GM21360 (cell line): ENCODE measurements around the gene GNAO1.

Source experiments
- ATAC-seq: cut with Tn5 transposase; IDR thresholded peaks from one replicate; pipeline ENCODE4 v1.9.1; 2021; ENCODE audit warnings: mild to moderate bottlenecking, moderate library complexity; ENCODE audit not compliant: unreplicated experiment

The GNAO1 gene

GRCh38 chr16:56191156-56191815 lies at the start of gene GNAO1:
TSS of gene GNAO1 (plus strand) at chr16:56191489. CDS start at chr16:56192236, 747 bp downstream.
- ATAC-seq: peak; percentile 49

DNA sequence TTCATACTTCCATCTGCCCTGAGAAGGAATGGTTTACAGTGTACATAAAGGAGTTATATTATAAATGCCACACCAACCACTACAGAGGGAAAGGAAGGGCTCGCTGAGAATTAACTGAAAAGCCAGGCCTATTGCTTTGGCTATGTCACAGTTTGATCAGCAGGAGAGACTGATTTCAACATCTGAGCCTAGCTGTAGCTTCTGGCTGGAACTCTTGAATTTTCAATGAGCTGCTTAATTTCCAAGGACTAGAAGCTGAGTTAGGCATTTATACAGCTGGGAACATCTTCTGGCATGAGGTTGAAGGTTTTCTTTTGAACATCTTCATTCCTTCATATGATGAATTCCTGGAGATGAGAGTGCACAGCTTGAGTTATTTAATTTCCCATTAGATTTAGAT lies 47.6 kb upstream of the GNAO1 start:
- ATAC-seq: no peak

GRCh38 chr16:56145369-56145768 lies 45.9 kb upstream of the GNAO1 start:
- no peak for ATAC-seq

DNA sequence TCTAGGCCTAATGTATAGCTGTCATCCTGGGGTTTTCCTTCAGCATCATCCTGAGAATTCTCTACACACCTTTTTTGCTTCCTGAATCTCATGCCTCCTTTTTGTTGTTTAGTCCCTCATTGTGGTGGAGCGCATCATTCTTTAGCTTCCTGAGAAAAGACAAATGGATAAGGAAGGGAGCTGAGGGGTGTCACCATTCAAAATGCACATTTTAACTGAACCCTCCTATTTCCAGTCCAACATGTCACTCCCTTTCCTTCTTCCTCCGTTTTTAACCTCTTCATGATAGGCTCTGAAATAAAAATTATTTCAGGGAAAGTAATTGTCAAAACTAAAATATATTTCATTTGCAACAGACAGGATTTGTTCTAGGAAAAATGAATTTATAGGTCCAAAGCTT lies 39.7 kb upstream of the GNAO1 start:
- no peak for ATAC-seq

DNA sequence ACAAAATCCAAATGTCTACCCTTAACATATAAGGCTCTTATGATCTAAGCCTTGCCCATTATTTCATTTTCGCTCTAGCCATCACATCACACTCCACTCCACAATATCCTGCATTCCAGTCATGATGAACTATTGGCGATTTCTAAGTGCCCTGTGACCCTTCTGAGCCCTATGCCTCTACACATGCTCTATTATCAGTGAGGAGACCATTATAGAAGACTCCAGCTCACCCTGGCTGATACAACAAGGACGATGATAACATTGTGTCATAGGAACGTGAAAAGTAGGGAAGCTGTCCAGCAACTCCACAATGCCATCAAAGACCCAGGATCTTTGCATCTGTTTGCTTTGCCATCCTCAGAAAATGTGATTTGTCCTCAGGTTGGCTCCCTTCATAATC lies 29.6 kb upstream of the GNAO1 start:
- no peak for ATAC-seq

- ATAC-seq: no peak
Observed at GRCh38 chr16:56163089-56163488, 28.2 kb upstream of the GNAO1 start.

- peak; percentile 67 for ATAC-seq
Observed at GRCh38 chr16:56163938-56164337, 27.4 kb upstream of the GNAO1 start.

DNA sequence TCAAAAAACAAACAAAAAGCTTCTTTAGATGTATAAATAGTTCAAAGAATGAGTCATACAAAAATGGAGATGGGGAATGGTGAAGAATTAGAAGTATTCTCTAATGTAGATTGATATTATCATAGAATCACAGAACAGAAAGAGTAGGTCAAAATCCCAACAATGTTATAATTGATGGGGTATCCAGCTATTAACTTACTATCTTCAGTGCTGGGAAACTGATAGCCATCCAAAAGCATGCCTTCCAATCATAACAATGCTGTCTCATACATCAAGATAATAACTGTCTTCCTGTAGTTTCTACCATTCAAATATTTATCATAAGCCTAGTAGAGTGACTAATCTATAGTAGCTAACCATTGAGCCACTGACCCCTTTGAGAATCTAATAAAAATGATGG lies 26.7 kb upstream of the GNAO1 start:
- ATAC-seq: no peak

GRCh38 chr16:56174411-56174810 lies 16.9 kb upstream of the GNAO1 start:
- ATAC-seq: no peak

GRCh38 chr16:56181401-56181800 lies 9.9 kb upstream of the GNAO1 start:
- ATAC-seq: no peak

DNA sequence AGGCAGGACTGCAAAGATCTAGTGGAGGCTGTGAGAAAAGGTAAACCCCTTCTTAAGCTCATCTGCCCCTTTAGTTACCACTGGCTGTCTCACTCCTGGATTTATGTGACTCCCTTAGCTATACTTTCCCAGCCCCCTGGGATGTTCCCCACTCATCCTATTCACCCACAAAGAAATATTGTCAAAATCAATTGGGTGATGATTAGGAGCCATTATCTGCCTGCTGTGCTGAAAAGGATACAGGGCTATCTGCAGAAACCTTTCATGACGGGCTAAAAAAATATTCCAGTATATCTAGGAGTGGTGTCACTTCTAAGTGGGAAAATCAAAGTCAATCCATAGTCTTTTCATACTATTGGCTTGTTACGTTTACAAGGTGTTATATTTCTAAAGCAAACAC lies 8.0 kb upstream of the GNAO1 start:
- no peak for ATAC-seq

DNA sequence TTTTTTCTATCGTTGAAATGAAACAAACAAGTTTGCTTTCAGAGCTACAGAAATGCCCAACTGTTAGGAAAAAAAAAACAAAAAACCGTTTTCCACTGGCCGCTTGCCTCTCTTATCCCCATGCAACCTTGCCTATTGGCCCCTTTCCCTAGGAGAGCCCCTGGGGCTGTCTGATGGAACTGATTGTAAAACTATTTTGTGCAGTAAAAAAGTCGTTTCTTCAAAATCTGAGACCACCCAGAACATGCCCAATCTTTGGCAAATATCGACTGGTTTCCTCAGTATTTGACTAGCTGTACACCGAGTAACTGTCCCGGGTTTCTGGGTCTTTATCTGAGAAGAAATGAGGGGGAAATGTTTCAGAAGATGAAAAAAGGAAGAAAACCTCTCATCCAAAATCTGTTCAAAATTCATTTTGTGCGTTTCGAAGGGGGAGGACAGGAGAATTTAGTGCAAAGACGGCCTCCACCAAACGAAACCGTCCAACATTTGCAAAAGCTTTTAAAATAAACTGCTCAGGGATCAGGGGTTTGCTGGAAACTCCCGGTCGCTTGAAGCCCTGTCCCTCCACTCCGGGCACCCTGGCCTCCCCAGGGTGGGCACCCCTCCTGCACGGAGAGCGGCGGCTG lies 1.1 kb upstream of the GNAO1 start:
- no peak for ATAC-seq

- ATAC-seq: peak; percentile 24
Observed at GRCh38 chr16:56190677-56191155, 573 bp upstream of the GNAO1 start.

DNA sequence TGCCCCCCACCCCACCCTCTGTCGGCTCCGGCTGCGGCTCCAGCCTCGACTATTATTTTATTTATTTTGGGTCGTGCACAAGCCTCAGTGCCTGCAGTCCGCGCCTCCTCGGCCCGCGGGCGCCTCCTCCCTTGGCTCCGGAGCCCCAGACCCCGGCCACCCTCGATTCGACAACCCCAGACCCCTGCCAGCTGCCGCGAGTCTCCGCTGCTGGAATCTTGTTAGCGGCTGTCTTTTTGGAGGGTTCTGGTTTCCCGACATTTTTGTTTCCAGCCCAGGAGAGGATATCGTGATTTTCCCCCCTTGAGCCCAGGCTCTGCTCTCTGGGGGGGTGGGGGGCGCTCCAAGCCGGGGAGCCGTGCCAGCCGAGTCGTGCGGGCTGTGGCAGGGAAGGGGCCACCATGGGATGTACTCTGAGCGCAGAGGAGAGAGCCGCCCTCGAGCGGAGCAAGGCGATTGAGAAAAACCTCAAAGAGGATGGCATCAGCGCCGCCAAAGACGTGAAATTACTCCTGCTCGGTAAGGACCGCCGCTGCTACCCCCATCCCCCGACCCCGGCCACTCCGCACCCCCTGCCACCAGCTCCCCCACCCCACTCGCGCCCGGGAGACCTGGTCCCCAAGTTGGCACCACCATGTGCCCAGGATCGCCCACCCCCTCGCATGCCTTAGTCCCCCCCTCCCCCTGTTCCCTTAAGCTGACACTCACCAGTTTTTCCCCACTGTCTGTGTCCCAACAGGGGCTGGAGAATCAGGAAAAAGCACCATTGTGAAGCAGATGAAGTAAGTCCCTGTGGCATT lies 746 bp downstream of the GNAO1 start:
- no peak for ATAC-seq

DNA sequence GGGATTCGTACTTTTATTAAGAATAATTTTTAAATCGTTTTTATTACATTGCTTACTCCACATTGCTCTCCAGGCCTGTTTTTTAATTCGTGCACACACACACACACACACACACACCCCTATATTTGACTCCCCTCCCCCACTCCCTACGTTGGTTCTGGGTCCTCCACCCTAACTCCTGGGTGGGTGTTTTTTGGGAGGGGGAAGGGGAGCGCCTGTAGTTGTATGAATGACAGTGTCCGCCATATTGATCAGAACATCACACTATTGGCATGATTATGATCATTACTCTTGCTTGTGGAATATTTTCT lies 1.3 kb downstream of the GNAO1 start:
- ATAC-seq: no peak

- ATAC-seq: no peak
Observed at GRCh38 chr16:56192986-56193945, 2.0 kb downstream of the GNAO1 start.

DNA sequence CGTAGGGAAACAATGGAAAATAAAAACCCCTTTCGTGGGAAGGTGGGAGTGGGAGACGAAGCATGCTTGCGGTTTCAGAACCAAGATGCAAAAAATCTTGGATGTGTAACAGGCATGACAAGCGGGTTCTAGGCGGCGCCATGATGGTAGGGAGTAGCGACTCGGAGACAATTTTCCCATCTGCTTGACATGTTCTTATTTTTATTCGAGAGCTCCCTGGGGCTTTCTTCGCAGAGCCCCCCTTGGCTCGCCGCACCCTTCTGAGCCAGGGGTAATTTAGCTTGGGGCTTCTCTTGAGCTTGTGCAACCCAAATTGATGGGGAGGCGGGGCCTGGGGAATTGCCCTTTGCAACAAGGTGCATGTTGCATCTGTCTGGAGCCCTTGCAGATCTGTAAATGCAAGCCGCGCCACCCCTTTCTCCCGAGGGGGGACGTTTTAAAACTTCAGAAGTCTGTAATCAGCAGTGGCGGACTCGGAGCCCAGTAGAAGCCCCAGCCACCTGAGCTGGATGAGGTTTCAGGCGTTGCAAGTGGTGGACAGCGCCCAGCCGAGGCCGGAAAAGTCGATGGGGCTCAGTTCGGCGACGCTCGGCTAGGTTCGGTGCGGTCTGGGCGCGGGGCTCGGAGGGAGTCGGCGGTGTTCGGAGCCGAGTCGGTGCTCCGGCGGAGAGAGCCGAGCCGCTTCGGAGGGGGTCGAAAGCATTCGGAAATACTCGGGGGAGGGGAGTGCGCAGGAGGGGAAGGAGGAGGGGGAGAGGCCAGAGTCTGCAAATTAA lies 2.9 kb downstream of the GNAO1 start:
- no peak for ATAC-seq

DNA sequence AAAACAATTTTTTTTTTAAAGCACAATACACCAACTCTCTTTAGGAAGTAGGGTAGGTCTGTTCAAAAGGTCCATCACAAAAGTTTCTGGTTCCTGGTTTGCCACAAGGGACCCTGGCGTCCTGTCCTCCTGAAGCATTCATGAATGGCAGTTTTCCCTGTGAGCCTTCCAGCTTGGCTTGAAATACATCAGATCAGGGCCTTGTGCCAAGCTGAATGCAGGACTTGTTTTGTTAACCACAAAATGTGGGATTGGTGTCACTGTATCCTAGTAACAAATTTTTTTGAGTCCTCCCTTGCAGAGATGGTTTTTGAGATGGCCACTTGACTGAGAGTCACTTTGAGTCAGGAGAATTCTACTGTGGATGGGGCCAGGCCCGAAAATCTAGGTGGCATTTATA lies 3.9 kb downstream of the GNAO1 start:
- no peak for ATAC-seq

DNA sequence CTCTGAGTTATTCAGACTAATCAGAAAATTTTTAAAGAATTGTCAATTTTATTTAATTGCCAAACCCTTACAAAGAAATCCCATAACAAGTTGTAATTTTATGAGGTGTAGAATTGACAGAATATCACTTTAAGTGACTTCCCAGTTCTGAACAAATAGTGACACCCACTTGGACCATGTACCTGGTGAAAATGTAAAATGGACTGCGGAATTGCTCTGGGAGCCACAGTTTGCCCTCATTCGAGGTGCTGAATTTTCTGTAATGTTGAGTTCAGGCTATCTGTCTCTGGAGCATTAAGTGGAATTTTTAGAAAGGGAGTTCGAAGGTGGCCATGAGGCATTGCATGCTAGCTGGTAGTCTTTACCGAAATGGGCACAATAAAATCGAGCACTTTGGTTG lies 5.1 kb downstream of the GNAO1 start:
- no peak for ATAC-seq
